Measurements from ENCODE around the gene ROBO3.

The ROBO3 gene

GRCh38 chr11:124868331-124869274 is 3.4 kb downstream of the ROBO3 start:
- H3K79me2 ChIP-seq (ENCODE audit: insufficient read depth, low read length), result no peaks in the 10 kb centered on the region
- no peak overlapping the region for H3K27ac ChIP-seq (ENCODE audit: low read depth, low read length, poor library complexity, severe bottlenecking)
- H4K20me1 ChIP-seq (ENCODE audit: insufficient read depth, low read length), result no peaks in the 10 kb centered on the region
- no peak overlapping the region for H3K9ac ChIP-seq (ENCODE audit: low read length)
- no peaks in the 10 kb centered on the region for H3F3A ChIP-seq (ENCODE audit: insufficient read depth, low read length)
- no peak overlapping the region for H3K4me2 ChIP-seq (ENCODE audit: low read length)
- no peaks in the 10 kb centered on the region for H3K9me2 ChIP-seq (ENCODE audit: low read depth, low read length)
- no peak overlapping the region for H3K4me3 ChIP-seq (ENCODE audit: low read depth, low read length, poor library complexity, severe bottlenecking)
- H3K9me3 ChIP-seq (ENCODE audit: low read length), result no peaks in the 10 kb centered on the region
- TF ChIP-seq CTCF (IDR thresholded peaks at IDR 0.05; ENCODE audit: low read length), result no peak
- no peak for TF ChIP-seq EZH2 (IDR thresholded peaks at IDR 0.05; ENCODE audit: borderline replicate concordance, low read length)
- H2AFZ ChIP-seq (ENCODE audit: low read length), result no peak overlapping the region
- H3K4me1 ChIP-seq (ENCODE audit: insufficient read depth, low read length, severe bottlenecking), result no peaks in the 10 kb centered on the region
- H3K36me3 ChIP-seq (ENCODE audit: insufficient read depth, low read length), result no peaks in the 10 kb centered on the region
- H3K27me3 ChIP-seq (ENCODE audit: insufficient read depth, low read length), result no peaks in the 10 kb centered on the region

DNA sequence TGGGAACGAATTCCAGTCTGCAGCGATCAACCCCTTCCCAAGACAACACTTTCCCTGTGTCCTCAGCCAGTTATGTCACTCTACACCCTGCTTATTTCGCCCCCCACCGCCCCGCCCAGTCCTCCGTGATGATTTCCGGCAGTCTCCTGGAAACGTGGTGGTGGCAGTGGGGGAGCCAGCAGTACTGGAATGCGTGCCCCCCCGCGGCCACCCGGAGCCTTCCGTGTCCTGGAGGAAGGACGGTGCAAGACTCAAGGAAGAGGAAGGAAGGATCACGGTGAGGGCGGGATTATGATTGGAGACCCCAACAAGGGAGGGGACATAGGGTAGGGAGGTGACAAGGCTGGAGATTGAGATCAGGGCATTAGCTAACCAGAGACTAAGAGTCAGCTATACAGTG is 4.1 kb downstream of the ROBO3 start:
- Histone ChIP-seq H4K20me1 (ENCODE audit: insufficient read depth, low read length) (no peaks in the 10 kb centered on the region), H3K4me3 (ENCODE audit: low read depth, low read length, poor library complexity, severe bottlenecking) (no peak overlapping the region), H3K27ac (ENCODE audit: low read depth, low read length, poor library complexity, severe bottlenecking) (no peak overlapping the region), H3K79me2 (ENCODE audit: insufficient read depth, low read length) (no peaks in the 10 kb centered on the region), H3K27me3 (ENCODE audit: insufficient read depth, low read length) (no peaks in the 10 kb centered on the region), H3K9me2 (ENCODE audit: low read depth, low read length) (no peaks in the 10 kb centered on the region), H3F3A (ENCODE audit: insufficient read depth, low read length) (no peaks in the 10 kb centered on the region), H2AFZ (ENCODE audit: low read length) (no peak overlapping the region), H3K9me3 (ENCODE audit: low read length) (no peaks in the 10 kb centered on the region), H3K4me2 (ENCODE audit: low read length) (no peak overlapping the region), H3K9ac (ENCODE audit: low read length) (no peak overlapping the region), H3K36me3 (ENCODE audit: insufficient read depth, low read length) (no peaks in the 10 kb centered on the region), H3K4me1 (ENCODE audit: insufficient read depth, low read length, severe bottlenecking) (no peaks in the 10 kb centered on the region)
- TF ChIP-seq EZH2 (IDR thresholded peaks at IDR 0.05; ENCODE audit: borderline replicate concordance, low read length) (no peak), CTCF (IDR thresholded peaks at IDR 0.05; ENCODE audit: low read length) (no peak)

DNA sequence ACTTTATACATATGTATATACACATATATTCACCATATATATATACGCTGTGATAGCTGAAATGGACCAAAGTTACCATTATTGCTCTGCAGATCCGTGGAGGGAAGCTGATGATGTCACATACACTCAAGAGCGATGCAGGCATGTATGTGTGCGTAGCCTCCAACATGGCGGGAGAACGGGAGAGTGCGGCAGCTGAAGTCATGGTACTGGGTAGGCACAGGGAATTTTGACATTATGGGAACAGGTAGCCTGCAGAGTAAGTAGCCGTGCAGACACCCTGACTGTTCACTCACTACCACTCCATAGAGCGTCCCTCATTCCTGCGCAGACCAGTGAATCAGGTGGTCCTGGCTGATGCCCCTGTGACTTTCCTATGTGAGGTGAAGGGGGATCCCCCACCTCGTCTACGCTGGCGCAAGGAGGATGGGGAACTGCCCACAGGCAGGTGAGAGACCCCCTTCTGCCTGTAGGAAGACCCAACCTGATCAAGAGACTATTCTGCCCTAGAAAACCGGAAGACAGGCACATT is 4.7 kb downstream of the ROBO3 start:
- no peak overlapping the region for H3K9ac ChIP-seq (ENCODE audit: low read length)
- no peaks in the 10 kb centered on the region for H4K20me1 ChIP-seq (ENCODE audit: insufficient read depth, low read length)
- no peaks in the 10 kb centered on the region for H3K79me2 ChIP-seq (ENCODE audit: insufficient read depth, low read length)
- H3K27me3 ChIP-seq (ENCODE audit: insufficient read depth, low read length), result no peaks in the 10 kb centered on the region
- H3K4me3 ChIP-seq (ENCODE audit: low read depth, low read length, poor library complexity, severe bottlenecking), result no peak overlapping the region
- no peaks in the 10 kb centered on the region for H3F3A ChIP-seq (ENCODE audit: insufficient read depth, low read length)
- H3K4me1 ChIP-seq (ENCODE audit: insufficient read depth, low read length, severe bottlenecking), result no peaks in the 10 kb centered on the region
- H3K36me3 ChIP-seq (ENCODE audit: insufficient read depth, low read length), result no peaks in the 10 kb centered on the region
- H3K4me2 ChIP-seq (ENCODE audit: low read length), result no peak overlapping the region
- TF ChIP-seq CTCF (IDR thresholded peaks at IDR 0.05; ENCODE audit: low read length), result no peak
- TF ChIP-seq EZH2 (IDR thresholded peaks at IDR 0.05; ENCODE audit: borderline replicate concordance, low read length), result no peak
- H2AFZ ChIP-seq (ENCODE audit: low read length), result no peak overlapping the region
- H3K9me3 ChIP-seq (ENCODE audit: low read length), result no peaks in the 10 kb centered on the region
- H3K27ac ChIP-seq (ENCODE audit: low read depth, low read length, poor library complexity, severe bottlenecking), result no peak overlapping the region
- no peaks in the 10 kb centered on the region for H3K9me2 ChIP-seq (ENCODE audit: low read depth, low read length)

All from OCI-LY1 (cell line).